HepG2 (cell line): ENCODE data around the gene HTR4. TPM values are rescaled to one million over a fixed set of nuclear protein-coding genes. Genes with fewer than 3 reads are reported as not detected.

Experiments used
- ATAC-seq: fragments of 200-7000 bp; cut with Tn5 transposase; 3 replicates; pipeline ENCODE4 v1.9.1; 2020; ENCODE audit warnings: mild to moderate bottlenecking, moderate library complexity
- BruUV-seq: library from RNA; stranded (reverse); fragments of 400-500 nt; replicated peaks from 2 replicates; lab custom pipeline; 2021; lab: Mats Ljungman, UMichigan
- CTCF ChIA-PET: fragments of 300-600 bp; formaldehyde crosslinking; extraction: SDS; loops from one replicate; lab custom pipeline; 2021; ENCODE audit warnings: low total read pairs, inconsistent platforms, low intra/inter-chr PET ratio; lab: Yijun Ruan, JAX
- POLR2A ChIA-PET: fragments of 350-600 bp; sonication (Branson Sonifier 250); formaldehyde crosslinking; loops from one replicate; lab custom pipeline; 2020; ENCODE audit warnings: antibody characterized with exemption, inconsistent platforms; lab: Yijun Ruan, JAX
- DNase-seq: peaks from one replicate; pipeline ENCODE4 v3.0.0-alpha.2; 2015; ENCODE audit warnings: low spot score
- FAIRE-seq: peaks from 3 replicates; lab custom pipeline; 2011; peaks lifted over from hg19 to GRCh38; lab: Jason Lieb, UNC
- H2AFZ ChIP-seq: one replicate; pipeline ENCODE4 v1.6.1; 2011; ENCODE audit warnings: low read length, inconsistent platforms
- H3K27ac ChIP-seq: fragments of 300-600 bp; 3 replicates; pipeline ENCODE4 v1.8.0; 2011; ENCODE audit warnings: mixed run types, mild to moderate bottlenecking, mixed read lengths, low read length, inconsistent platforms; ENCODE audit not compliant: insufficient read depth; ENCODE audit errors: extremely low read length
- H3K27me3 ChIP-seq, 2 experiments: fragments of 200-600 bp in 1 of 2; 2 replicates in 1 of 2; 3 replicates in 1 of 2; pipeline versions ENCODE4 v1.6.0 to v1.8.0; 2011; ENCODE audit warnings: low read length in 2 of 2, mild to moderate bottlenecking in 2 of 2, moderate library complexity in 2 of 2, inconsistent platforms in 1 of 2; ENCODE audit not compliant: insufficient read depth in 2 of 2, control insufficient read depth in 1 of 2
- H3K36me3 ChIP-seq, 2 experiments: fragments of 200-600 bp in 1 of 2; replicated peaks in 1 of 2; 2 replicates in 1 of 2; 3 replicates in 1 of 2; pipeline versions ENCODE4 v1.5.1 to v1.8.0; 2011; ENCODE audit warnings: low read length in 2 of 2, inconsistent platforms in 1 of 2; ENCODE audit not compliant: insufficient read depth in 2 of 2, control insufficient read depth in 1 of 2
- H3K4me1 ChIP-seq: 2 replicates; pipeline ENCODE4 v1.5.1; 2012; ENCODE audit warnings: low read length, inconsistent platforms; ENCODE audit not compliant: insufficient read depth
- H3K4me2 ChIP-seq: 2 replicates; pipeline ENCODE4 v1.6.0; 2011; ENCODE audit warnings: low read depth, low read length, inconsistent platforms
- H3K4me3 ChIP-seq, 3 experiments: fragments of 200-600 bp in 1 of 3; sonication (generic), shearing (Covaris generic) in 1 of 3; replicated peaks in 1 of 3; 2 replicates each; pipeline ENCODE4 v1.5.1; 2011 to 2016; ENCODE audit warnings: low read length in 3 of 3, inconsistent platforms in 2 of 3, low read depth in 2 of 3, mild to moderate bottlenecking in 2 of 3, control low read depth in 1 of 3, mixed read lengths in 1 of 3; ENCODE audit not compliant: insufficient read depth in 1 of 3
- H3K79me2 ChIP-seq: one replicate; pipeline ENCODE4 v1.6.1; 2011; ENCODE audit warnings: low read length, inconsistent platforms; ENCODE audit not compliant: insufficient read depth
- H3K9ac ChIP-seq: 2 replicates; pipeline ENCODE4 v1.6.0; 2011; ENCODE audit warnings: mild to moderate bottlenecking, low read depth, low read length, inconsistent platforms; ENCODE audit not compliant: insufficient read depth
- H3K9me3 ChIP-seq: 2 replicates; pipeline ENCODE4 v1.5.1; 2012; ENCODE audit warnings: mild to moderate bottlenecking, low read length
- H4K20me1 ChIP-seq: 2 replicates; pipeline ENCODE4 v1.6.0; 2011; ENCODE audit warnings: inconsistent platforms, mild to moderate bottlenecking, low read length, moderate library complexity; ENCODE audit not compliant: insufficient read depth
- HIVEP1 ChIP-seq: sonication (generic); formaldehyde crosslinking; IDR thresholded peaks from 2 replicates; pipeline ENCODE4 v1.4.0; 2020; ENCODE audit warnings: mild to moderate bottlenecking, missing genetic modification reagents
- MYPOP ChIP-seq: sonication (generic); formaldehyde crosslinking; IDR thresholded peaks from 2 replicates; pipeline ENCODE4 v1.8.1; 2023; ENCODE audit warnings: mild to moderate bottlenecking, moderate library complexity, missing genetic modification reagents
- NFYB ChIP-seq: sonication (generic); formaldehyde crosslinking; IDR thresholded peaks from 2 replicates; pipeline ENCODE4 v1.4.0; 2020; ENCODE audit warnings: missing genetic modification reagents
- SP1 ChIP-seq, 2 experiments: fragments of 450-650 bp in 1 of 2; sonication (generic) in 1 of 2; formaldehyde crosslinking in 1 of 2; IDR thresholded peaks; 2 replicates each; pipeline versions ENCODE4 v1.4.0 to v1.6.1; 2016 to 2020; ENCODE audit warnings: missing genetic modification reagents in 1 of 2
- TCF7L2 ChIP-seq: IDR thresholded peaks from 2 replicates; pipeline ENCODE4 v1.6.1; 2011; ENCODE audit warnings: mild to moderate bottlenecking, low read depth, low read length, moderate library complexity
- ZMAT3 ChIP-seq: sonication (generic); formaldehyde crosslinking; conservative IDR thresholded peaks from 2 replicates; pipeline ENCODE4 v1.7.0; 2021; ENCODE audit warnings: missing genetic modification reagents
- ZNF558 ChIP-seq: sonication (generic); formaldehyde crosslinking; IDR thresholded peaks from 2 replicates; pipeline ENCODE4 v1.9.0; 2022; ENCODE audit warnings: mild to moderate bottlenecking, missing genetic modification reagents, borderline replicate concordance
- ZNF598 ChIP-seq: sonication (generic); formaldehyde crosslinking; IDR thresholded peaks from 2 replicates; pipeline ENCODE4 v1.5.1; 2020; ENCODE audit warnings: mild to moderate bottlenecking, missing genetic modification reagents, borderline replicate concordance
- WGBS: methylation state at CpG from one replicate; pipeline ENCODE4 v1.1.6; 2017; ENCODE audit warnings: low lambda C conversion rate; 5-methylcytosine and 5-hydroxymethylcytosine counted together
- in situ Hi-C: cut with HindIII; loops from 2 replicates; pipeline ENCODE4 v1.10.0; 2017; ENCODE audit warnings: low pct_unique_long_range_greater_than_20kb; ENCODE audit not compliant: extremely low pct_ligation_motif_present
- intact Hi-C: fragments of 100-400 bp; cut with micrococcal nuclease; formaldehyde crosslinking; loops from one replicate; pipeline ENCODE4 v1.10.0; 2022; ENCODE audit not compliant: unreplicated experiment
- polyA plus RNA-seq, 8 experiments: library from polyadenylated mRNA; depleted of rRNA in 3 of 8; stranded (reverse) in 7 of 8; unstranded in 1 of 8; fragments of >200 nt; fragmentation: Illumina TruSeq in 4 of 8; extraction: Trizol in 4 of 8; gene quantifications; 2 replicates each; pipeline versions ENCODE4 v1.2.1 to v1.2.3, GENCODE V29; 2011 to 2016; ENCODE audit warnings: low read depth in 4 of 8, missing spikeins in 1 of 8, mixed read lengths in 1 of 8; ENCODE audit not compliant: insufficient read depth in 1 of 8
- total RNA-seq, 5 experiments: library from RNA; depleted of rRNA; stranded (reverse); fragments of >200 nt; fragmentation: Illumina TruSeq; extraction: Trizol; gene quantifications; 2 replicates each; pipeline ENCODE4 v1.2.3, GENCODE V29; 2016; ENCODE audit warnings: low read depth in 1 of 5

Gene HTR4
- total and polyA plus RNA-seq, 2 of the 13 experiments (the other 11 are each of a cell fraction or from before 2014, with no cell fraction given) = not detected

GRCh38 chr5:148499452-148499851, 154.9 kb downstream of the HTR4 start (continued):
- TF ChIP-seq ZNF598 (CRISPR knock-in tag) = no peak

GRCh38 chr5:148497757-148498156, 156.6 kb downstream of the HTR4 start:
- H3K27ac ChIP-seq = no peak overlapping the region
- no peaks in the 10 kb centered on the region for H4K20me1 ChIP-seq
- H2AFZ ChIP-seq = no peak overlapping the region
- WGBS = 0% methylated on average over 1 of the region's 1 CpG
- H3K27me3 ChIP-seq = no peaks in the 10 kb centered on the region
- no peaks in the 10 kb centered on the region for H3K4me1 ChIP-seq
- DNase-seq (no peak), ATAC-seq (no peak), FAIRE-seq (no peak)
- BruUV-seq = no TSS peak
- intact Hi-C loops = no loop called here
- H3K79me2 ChIP-seq = no peaks in the 10 kb centered on the region
- H3K4me2 ChIP-seq = no peak overlapping the region
- in situ Hi-C loops = no loop called here
- CTCF ChIA-PET = no interaction called here
- no peaks in the 10 kb centered on the region for H3K9me3 ChIP-seq
- TF ChIP-seq ZNF598 (CRISPR knock-in tag) = no peak
- TF ChIP-seq SP1 (IDR thresholded peaks at IDR 0.05) = no peak
- TF ChIP-seq SP1 (CRISPR knock-in tag; IDR thresholded peaks at IDR 0.05) = no peak
- no peak for TF ChIP-seq TCF7L2
- no peak for TF ChIP-seq NFYB (CRISPR knock-in tag)
- no peak for TF ChIP-seq MYPOP (CRISPR knock-in tag)
- no peak for TF ChIP-seq HIVEP1
- TF ChIP-seq ZMAT3 (CRISPR knock-in tag) = no peak
- TF ChIP-seq ZNF558 (CRISPR knock-in tag) = no peak
- H3K9ac ChIP-seq = no peak overlapping the region
- H3K4me3 ChIP-seq = no peak overlapping the region
- H3K36me3 ChIP-seq = no peaks in the 10 kb centered on the region
- POLR2A ChIA-PET = no interaction called here
